IPS-18c (cell line): ENCODE results near the gene MPPE1.
A peak's percentile ranks its signal among the peaks of the same experiment; 100 is the strongest.
"Not testable (repeated sequence)": the region's sequence is repeated elsewhere in the genome, so short reads cannot be mapped to it uniquely, and the experiment has no call there.

Experiments
- H3K4me3 ChIP-seq: 2 replicates; pipeline ENCODE4 v1.7.0; 2013; ENCODE audit warnings: low read depth, mild to moderate bottlenecking, low read length, moderate library complexity; ENCODE audit not compliant: insufficient read depth
- H3K9me3 ChIP-seq: one replicate; pipeline ENCODE4 v1.6.1; 2013; ENCODE audit warnings: mild to moderate bottlenecking, low read length, moderate library complexity; ENCODE audit not compliant: control insufficient read depth, insufficient read depth

Gene MPPE1

GRCh38 chr18:11940956-11941355 is 32.8 kb upstream of the MPPE1 start:
- Histone ChIP-seq H3K4me3 (no peak overlapping the region), H3K9me3 (no peaks in the 10 kb centered on the region)

- H3K4me3 ChIP-seq, result no peak overlapping the region
- no peaks in the 10 kb centered on the region for H3K9me3 ChIP-seq
Observed at GRCh38 chr18:11937874-11938478, 29.9 kb upstream of the MPPE1 start.

- H3K9me3 ChIP-seq, result no peaks in the 10 kb centered on the region
- H3K4me3 ChIP-seq, result no peak overlapping the region
Observed at GRCh38 chr18:11932393-11932792, 24.3 kb upstream of the MPPE1 start.

- Histone ChIP-seq H3K4me3 (no peak overlapping the region), H3K9me3 (no peaks in the 10 kb centered on the region)
Observed at GRCh38 chr18:11927497-11927896, 19.4 kb upstream of the MPPE1 start.

- no peak overlapping the region for H3K4me3 ChIP-seq
- no peaks in the 10 kb centered on the region for H3K9me3 ChIP-seq
Observed at GRCh38 chr18:11925800-11926481, 17.8 kb upstream of the MPPE1 start.

- no peaks in the 10 kb centered on the region for H3K9me3 ChIP-seq
- H3K4me3 ChIP-seq, result no peak overlapping the region
Observed at GRCh38 chr18:11923450-11923849, 15.3 kb upstream of the MPPE1 start.

- not testable (repeated sequence) for H3K4me3 ChIP-seq, H3K9me3 ChIP-seq
Observed at GRCh38 chr18:11919522-11919921, 11.4 kb upstream of the MPPE1 start.

- H3K9me3 ChIP-seq, H3K4me3 ChIP-seq: not testable (repeated sequence)
Observed at GRCh38 chr18:11916880-11917279, 8.8 kb upstream of the MPPE1 start.

- peaks cover 2% of the 10 kb centered on the region for H3K9me3 ChIP-seq
- H3K4me3 ChIP-seq, result no peak overlapping the region
Observed at GRCh38 chr18:11909591-11910026, 1.5 kb upstream of the MPPE1 start.

GRCh38 chr18:11909061-11909455 is 941 bp upstream of the MPPE1 start:
- peaks cover 2% of the 10 kb centered on the region for H3K9me3 ChIP-seq
- peak overlapping the region; percentile 85 for H3K4me3 ChIP-seq

- Histone ChIP-seq H3K9me3 (peaks cover 2% of the 10 kb centered on the region), H3K4me3 (peak overlapping the region; percentile 85; the same call in 1 of the 2 replicates)
Observed at GRCh38 chr18:11906926-11907874, 917 bp downstream of the MPPE1 start.

- Histone ChIP-seq H3K9me3 (peaks cover 2% of the 10 kb centered on the region), H3K4me3 (no peak overlapping the region)
Observed at GRCh38 chr18:11906176-11906575, 1.9 kb downstream of the MPPE1 start.

GRCh38 chr18:11905613-11906012 is 2.5 kb downstream of the MPPE1 start:
- Histone ChIP-seq H3K9me3 (peaks cover 2% of the 10 kb centered on the region), H3K4me3 (no peak overlapping the region)

- Histone ChIP-seq H3K9me3 (no peaks in the 10 kb centered on the region), H3K4me3 (no peak overlapping the region)
Observed at GRCh38 chr18:11902522-11903292, 5.4 kb downstream of the MPPE1 start.

GRCh38 chr18:11901826-11902438 is 6.2 kb downstream of the MPPE1 start:
- no peaks in the 10 kb centered on the region for H3K9me3 ChIP-seq
- H3K4me3 ChIP-seq, result no peak overlapping the region

- no peak overlapping the region for H3K4me3 ChIP-seq
- H3K9me3 ChIP-seq, result no peaks in the 10 kb centered on the region
Observed at GRCh38 chr18:11899063-11899462, 9.1 kb downstream of the MPPE1 start.

GRCh38 chr18:11897781-11898180 is 10.3 kb downstream of the MPPE1 start:
- H3K4me3 ChIP-seq, result no peak overlapping the region

More at GRCh38 chr18:11897781-11898180, 10.3 kb downstream of the MPPE1 start:
- no peaks in the 10 kb centered on the region for H3K9me3 ChIP-seq
